Measurements from ENCODE around the gene CPXM1.

- TF ChIP-seq POLR2AphosphoS5 (IDR thresholded peaks at IDR 0.05; ENCODE audit: insufficient read depth in 1 of 2, low read depth in 1 of 2) (no peak), CTCF (IDR thresholded peaks at IDR 0.05) (no peak)
These were observed 5.5 kb downstream of the CPXM1 start for GRCh38 chr20:2794866-2795447.

Measured in vagina (tissue), 2 donors.